HepG2 (cell line): ENCODE data around the gene SV2B. TPM values are rescaled to one million over a fixed set of nuclear protein-coding genes. Genes with fewer than 3 reads are reported as not detected.

Experiments used
- ATAC-seq: fragments of 200-7000 bp; cut with Tn5 transposase; 3 replicates; pipeline ENCODE4 v1.9.1; 2020; ENCODE audit warnings: mild to moderate bottlenecking, moderate library complexity
- BruUV-seq: library from RNA; stranded (reverse); fragments of 400-500 nt; replicated peaks from 2 replicates; lab custom pipeline; 2021; lab: Mats Ljungman, UMichigan
- CTCF ChIA-PET: fragments of 300-600 bp; formaldehyde crosslinking; extraction: SDS; loops from one replicate; lab custom pipeline; 2021; ENCODE audit warnings: low total read pairs, inconsistent platforms, low intra/inter-chr PET ratio; lab: Yijun Ruan, JAX
- POLR2A ChIA-PET: fragments of 350-600 bp; sonication (Branson Sonifier 250); formaldehyde crosslinking; loops from one replicate; lab custom pipeline; 2020; ENCODE audit warnings: antibody characterized with exemption, inconsistent platforms; lab: Yijun Ruan, JAX
- DNase-seq: peaks from one replicate; pipeline ENCODE4 v3.0.0-alpha.2; 2015; ENCODE audit warnings: low spot score
- FAIRE-seq: peaks from 3 replicates; lab custom pipeline; 2011; peaks lifted over from hg19 to GRCh38; lab: Jason Lieb, UNC
- H2AFZ ChIP-seq: one replicate; pipeline ENCODE4 v1.6.1; 2011; ENCODE audit warnings: low read length, inconsistent platforms
- H3K27ac ChIP-seq: fragments of 300-600 bp; 3 replicates; pipeline ENCODE4 v1.8.0; 2011; ENCODE audit warnings: mixed run types, mild to moderate bottlenecking, mixed read lengths, low read length, inconsistent platforms; ENCODE audit not compliant: insufficient read depth; ENCODE audit errors: extremely low read length
- H3K27me3 ChIP-seq, 2 experiments: fragments of 200-600 bp in 1 of 2; 2 replicates in 1 of 2; 3 replicates in 1 of 2; pipeline versions ENCODE4 v1.6.0 to v1.8.0; 2011; ENCODE audit warnings: low read length in 2 of 2, mild to moderate bottlenecking in 2 of 2, moderate library complexity in 2 of 2, inconsistent platforms in 1 of 2; ENCODE audit not compliant: insufficient read depth in 2 of 2, control insufficient read depth in 1 of 2
- H3K36me3 ChIP-seq, 2 experiments: fragments of 200-600 bp in 1 of 2; replicated peaks in 1 of 2; 2 replicates in 1 of 2; 3 replicates in 1 of 2; pipeline versions ENCODE4 v1.5.1 to v1.8.0; 2011; ENCODE audit warnings: low read length in 2 of 2, inconsistent platforms in 1 of 2; ENCODE audit not compliant: insufficient read depth in 2 of 2, control insufficient read depth in 1 of 2
- H3K4me1 ChIP-seq: 2 replicates; pipeline ENCODE4 v1.5.1; 2012; ENCODE audit warnings: low read length, inconsistent platforms; ENCODE audit not compliant: insufficient read depth
- H3K4me2 ChIP-seq: 2 replicates; pipeline ENCODE4 v1.6.0; 2011; ENCODE audit warnings: low read depth, low read length, inconsistent platforms
- H3K4me3 ChIP-seq, 3 experiments: fragments of 200-600 bp in 1 of 3; sonication (generic), shearing (Covaris generic) in 1 of 3; replicated peaks in 1 of 3; 2 replicates each; pipeline ENCODE4 v1.5.1; 2011 to 2016; ENCODE audit warnings: low read length in 3 of 3, inconsistent platforms in 2 of 3, low read depth in 2 of 3, mild to moderate bottlenecking in 2 of 3, control low read depth in 1 of 3, mixed read lengths in 1 of 3; ENCODE audit not compliant: insufficient read depth in 1 of 3
- H3K79me2 ChIP-seq: one replicate; pipeline ENCODE4 v1.6.1; 2011; ENCODE audit warnings: low read length, inconsistent platforms; ENCODE audit not compliant: insufficient read depth
- H3K9ac ChIP-seq: 2 replicates; pipeline ENCODE4 v1.6.0; 2011; ENCODE audit warnings: mild to moderate bottlenecking, low read depth, low read length, inconsistent platforms; ENCODE audit not compliant: insufficient read depth
- H3K9me3 ChIP-seq: 2 replicates; pipeline ENCODE4 v1.5.1; 2012; ENCODE audit warnings: mild to moderate bottlenecking, low read length
- H4K20me1 ChIP-seq: 2 replicates; pipeline ENCODE4 v1.6.0; 2011; ENCODE audit warnings: inconsistent platforms, mild to moderate bottlenecking, low read length, moderate library complexity; ENCODE audit not compliant: insufficient read depth
- DR1 ChIP-seq: sonication (generic); formaldehyde crosslinking; IDR thresholded peaks from 2 replicates; pipeline ENCODE4 v1.8.0; 2021; ENCODE audit warnings: mild to moderate bottlenecking, missing genetic modification reagents, inconsistent platforms
- HOXA9 ChIP-seq: sonication (generic); formaldehyde crosslinking; IDR thresholded peaks from 2 replicates; pipeline ENCODE4 v1.8.1; 2022; ENCODE audit warnings: missing genetic modification reagents, mild to moderate bottlenecking, moderate library complexity, borderline replicate concordance
- KAT2B ChIP-seq: fragments of 150-350 bp; IDR thresholded peaks from 2 replicates; pipeline ENCODE4 v1.6.1; 2014; ENCODE audit warnings: low read depth, low read length, borderline replicate concordance
- KLF9 ChIP-seq: IDR thresholded peaks from 2 replicates; pipeline ENCODE4 v1.6.1; 2016; ENCODE audit warnings: low read depth
- POGZ ChIP-seq: sonication (generic); formaldehyde crosslinking; IDR thresholded peaks from 2 replicates; pipeline ENCODE4 v1.4.0; 2020; ENCODE audit warnings: mild to moderate bottlenecking, missing genetic modification reagents
- RARA ChIP-seq: IDR thresholded peaks from 2 replicates; pipeline ENCODE4 v1.6.1; 2016; ENCODE audit warnings: missing genetic modification reagents, missing compliant biosample characterization
- ZBTB44 ChIP-seq: sonication (generic); formaldehyde crosslinking; IDR thresholded peaks from 2 replicates; pipeline ENCODE4 v1.4.0; 2020; ENCODE audit warnings: missing genetic modification reagents
- ZFP62 ChIP-seq: sonication (generic); formaldehyde crosslinking; IDR thresholded peaks from 2 replicates; pipeline ENCODE4 v1.4.0; 2020; ENCODE audit warnings: missing genetic modification reagents
- ZFYVE20 ChIP-seq: sonication (generic); formaldehyde crosslinking; IDR thresholded peaks from 2 replicates; pipeline ENCODE4 v1.8.0; 2023; ENCODE audit warnings: low read depth, mild to moderate bottlenecking, moderate library complexity, missing genetic modification reagents, borderline replicate concordance
- ZNF235 ChIP-seq: sonication (generic); formaldehyde crosslinking; IDR thresholded peaks from 2 replicates; pipeline ENCODE4 v1.8.1; 2023; ENCODE audit warnings: mild to moderate bottlenecking, missing genetic modification reagents, borderline replicate concordance
- ZNF574 ChIP-seq: sonication (generic); formaldehyde crosslinking; IDR thresholded peaks from 2 replicates; pipeline ENCODE4 v1.4.0; 2020; ENCODE audit warnings: missing genetic modification reagents
- ZNF768 ChIP-seq: sonication (generic); formaldehyde crosslinking; IDR thresholded peaks from 2 replicates; pipeline ENCODE4 v1.4.0; 2020; ENCODE audit warnings: missing genetic modification reagents
- ZNF879 ChIP-seq: sonication (generic); formaldehyde crosslinking; IDR thresholded peaks from 2 replicates; pipeline ENCODE4 v1.8.1; 2023; ENCODE audit warnings: missing genetic modification reagents
- WGBS: methylation state at CpG from one replicate; pipeline ENCODE4 v1.1.6; 2017; ENCODE audit warnings: low lambda C conversion rate; 5-methylcytosine and 5-hydroxymethylcytosine counted together
- in situ Hi-C: cut with HindIII; loops from 2 replicates; pipeline ENCODE4 v1.10.0; 2017; ENCODE audit warnings: low pct_unique_long_range_greater_than_20kb; ENCODE audit not compliant: extremely low pct_ligation_motif_present
- intact Hi-C: fragments of 100-400 bp; cut with micrococcal nuclease; formaldehyde crosslinking; loops from one replicate; pipeline ENCODE4 v1.10.0; 2022; ENCODE audit not compliant: unreplicated experiment
- polyA plus RNA-seq, 8 experiments: library from polyadenylated mRNA; depleted of rRNA in 3 of 8; stranded (reverse) in 7 of 8; unstranded in 1 of 8; fragments of >200 nt; fragmentation: Illumina TruSeq in 4 of 8; extraction: Trizol in 4 of 8; gene quantifications; 2 replicates each; pipeline versions ENCODE4 v1.2.1 to v1.2.3, GENCODE V29; 2011 to 2016; ENCODE audit warnings: low read depth in 4 of 8, missing spikeins in 1 of 8, mixed read lengths in 1 of 8; ENCODE audit not compliant: insufficient read depth in 1 of 8
- total RNA-seq, 5 experiments: library from RNA; depleted of rRNA; stranded (reverse); fragments of >200 nt; fragmentation: Illumina TruSeq; extraction: Trizol; gene quantifications; 2 replicates each; pipeline ENCODE4 v1.2.3, GENCODE V29; 2016; ENCODE audit warnings: low read depth in 1 of 5

The SV2B gene
- total and polyA plus RNA-seq, 2 of the 13 experiments (the other 11 are each of a cell fraction or from before 2014, with no cell fraction given) = not detected

GRCh38 chr15:91073768-91074167 is 26.3 kb upstream of the SV2B start:
- TF ChIP-seq KAT2B = no peak
- TF ChIP-seq ZNF879 (CRISPR knock-in tag) = no peak
- TF ChIP-seq KLF9 = no peak
- TF ChIP-seq POGZ (CRISPR knock-in tag) = no peak
- no peak for TF ChIP-seq ZNF235 (CRISPR knock-in tag)
- TF ChIP-seq ZFP62 (CRISPR knock-in tag) = no peak
- TF ChIP-seq ZNF768 (CRISPR knock-in tag) = no peak
- no peak for TF ChIP-seq ZFYVE20 (CRISPR knock-in tag)
- TF ChIP-seq HOXA9 (CRISPR knock-in tag) = no peak
- no peak for TF ChIP-seq DR1 (CRISPR knock-in tag)
- no TSS peak for BruUV-seq
- ATAC-seq (no peak), FAIRE-seq (no peak), DNase-seq (no peak)
- POLR2A ChIA-PET = no interaction called here
- H3K9me3 ChIP-seq = no peaks in the 10 kb centered on the region
- in situ Hi-C loops (no loop called here), intact Hi-C loops (no loop called here)
- H2AFZ ChIP-seq = no peak overlapping the region
- H3K27me3 ChIP-seq = peaks cover 0 to 5% of the 10 kb centered on the region in 2 experiments; a peak in 2 of 5 replicates
- no peak overlapping the region for H3K4me3 ChIP-seq
- no peaks in the 10 kb centered on the region for H4K20me1 ChIP-seq
- H3K4me1 ChIP-seq = no peaks in the 10 kb centered on the region
- no peak overlapping the region for H3K27ac ChIP-seq
- 44% methylated on average over 1 of the region's 1 CpG for WGBS
- no peaks in the 10 kb centered on the region for H3K79me2 ChIP-seq
- CTCF ChIA-PET = no interaction called here
- H3K4me2 ChIP-seq = no peak overlapping the region
- H3K36me3 ChIP-seq = no peaks in the 10 kb centered on the region
- H3K9ac ChIP-seq = no peak overlapping the region

GRCh38 chr15:91075739-91076138 is 24.3 kb upstream of the SV2B start:
- Histone ChIP-seq H3K4me2 (no peak overlapping the region), H3K9me3 (no peaks in the 10 kb centered on the region), H3K27ac (no peak overlapping the region), H2AFZ (no peak overlapping the region), H3K79me2 (no peaks in the 10 kb centered on the region), H4K20me1 (no peaks in the 10 kb centered on the region), H3K4me3 (no peak overlapping the region), H3K27me3 (no peaks in the 10 kb centered on the region), H3K4me1 (no peaks in the 10 kb centered on the region), H3K36me3 (no peaks in the 10 kb centered on the region), H3K9ac (no peak overlapping the region)
- CTCF ChIA-PET = no interaction called here
- no TSS peak for BruUV-seq
- POLR2A ChIA-PET = no interaction called here
- 0% methylated on average over 1 of the region's 1 CpG for WGBS
- TF ChIP-seq ZNF574 (CRISPR knock-in tag) = no peak
- TF ChIP-seq ZBTB44 (CRISPR knock-in tag) = no peak
- no peak for TF ChIP-seq RARA
- in situ Hi-C loops (no loop called here), intact Hi-C loops (no loop called here)
- FAIRE-seq (no peak), ATAC-seq (no peak), DNase-seq (no peak)
